HL-60 (cell line): ENCODE results near the gene SPATS2.

ENCODE experiments used
- DNase-seq, 2 experiments: peaks; one replicate each; pipeline ENCODE4 v3.0.0-alpha.2; 2010 to 2020; ENCODE audit warnings: low read depth in 1 of 2, low spot score in 1 of 2
- H3K27ac ChIP-seq: fragments of 250-450 bp; sonication (Bioruptor Pico); replicated peaks from 2 replicates; pipeline ENCODE4 v1.5.1; 2020; ENCODE audit warnings: mild to moderate bottlenecking, moderate library complexity
- H3K27me3 ChIP-seq: fragments of 250-450 bp; sonication (Bioruptor Pico); 2 replicates; pipeline ENCODE4 v1.5.1; 2021; ENCODE audit warnings: mild to moderate bottlenecking, moderate library complexity; ENCODE audit not compliant: insufficient read depth, poor library complexity, severe bottlenecking
- H3K4me3 ChIP-seq: replicated peaks from 2 replicates; pipeline ENCODE4 v1.5.1; 2011; ENCODE audit warnings: mild to moderate bottlenecking, control low read depth, low read length; ENCODE audit not compliant: insufficient read depth
- GABPA ChIP-seq: IDR thresholded peaks from 2 replicates; pipeline ENCODE4 v1.6.1; 2012; ENCODE audit warnings: low read depth
- POLR2AphosphoS5 ChIP-seq: IDR thresholded peaks from 2 replicates; pipeline ENCODE4 v1.6.1; 2012; ENCODE audit warnings: low read depth
- SPI1 ChIP-seq: IDR thresholded peaks from 2 replicates; pipeline ENCODE4 v1.6.1; 2012; ENCODE audit warnings: low read depth, mild to moderate bottlenecking, borderline replicate concordance
- TF ChIP-seq, protein P1 (sequence below): IDR thresholded peaks from 2 replicates; pipeline ENCODE4 v1.6.1; 2012; ENCODE audit warnings: low read depth; ENCODE audit not compliant: insufficient replicate concordance
- TF ChIP-seq, protein P2 (sequence below): IDR thresholded peaks from one replicate; pipeline ENCODE4 v1.5.1; 2011; ENCODE audit warnings: low read length, control low read depth, inconsistent platforms; ENCODE audit not compliant: insufficient read depth

Gene SPATS2

DNA sequence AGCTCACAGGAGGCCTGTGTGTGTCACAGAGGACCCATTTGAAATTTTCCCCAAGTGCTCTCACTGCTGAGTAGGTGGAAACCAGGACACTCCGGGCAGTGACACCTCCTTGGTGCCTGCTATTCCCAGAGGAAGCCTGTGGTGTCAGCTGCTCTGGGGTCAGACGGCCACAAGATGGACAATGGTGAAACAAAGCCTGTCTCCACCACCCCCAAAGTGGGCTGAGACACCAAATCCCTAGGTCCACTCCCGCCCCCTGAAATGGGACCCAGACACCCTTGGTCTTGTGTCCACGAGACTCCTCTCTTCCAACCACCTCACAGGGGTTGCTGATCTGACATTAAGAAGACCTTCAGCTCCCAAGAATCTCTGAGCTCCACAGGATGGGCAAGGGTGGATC lies 178.6 kb downstream of the SPATS2 start:
- TF ChIP-seq SPI1 = no peak
- no peak for TF ChIP-seq GABPA
- TF ChIP-seq, protein P1, sequence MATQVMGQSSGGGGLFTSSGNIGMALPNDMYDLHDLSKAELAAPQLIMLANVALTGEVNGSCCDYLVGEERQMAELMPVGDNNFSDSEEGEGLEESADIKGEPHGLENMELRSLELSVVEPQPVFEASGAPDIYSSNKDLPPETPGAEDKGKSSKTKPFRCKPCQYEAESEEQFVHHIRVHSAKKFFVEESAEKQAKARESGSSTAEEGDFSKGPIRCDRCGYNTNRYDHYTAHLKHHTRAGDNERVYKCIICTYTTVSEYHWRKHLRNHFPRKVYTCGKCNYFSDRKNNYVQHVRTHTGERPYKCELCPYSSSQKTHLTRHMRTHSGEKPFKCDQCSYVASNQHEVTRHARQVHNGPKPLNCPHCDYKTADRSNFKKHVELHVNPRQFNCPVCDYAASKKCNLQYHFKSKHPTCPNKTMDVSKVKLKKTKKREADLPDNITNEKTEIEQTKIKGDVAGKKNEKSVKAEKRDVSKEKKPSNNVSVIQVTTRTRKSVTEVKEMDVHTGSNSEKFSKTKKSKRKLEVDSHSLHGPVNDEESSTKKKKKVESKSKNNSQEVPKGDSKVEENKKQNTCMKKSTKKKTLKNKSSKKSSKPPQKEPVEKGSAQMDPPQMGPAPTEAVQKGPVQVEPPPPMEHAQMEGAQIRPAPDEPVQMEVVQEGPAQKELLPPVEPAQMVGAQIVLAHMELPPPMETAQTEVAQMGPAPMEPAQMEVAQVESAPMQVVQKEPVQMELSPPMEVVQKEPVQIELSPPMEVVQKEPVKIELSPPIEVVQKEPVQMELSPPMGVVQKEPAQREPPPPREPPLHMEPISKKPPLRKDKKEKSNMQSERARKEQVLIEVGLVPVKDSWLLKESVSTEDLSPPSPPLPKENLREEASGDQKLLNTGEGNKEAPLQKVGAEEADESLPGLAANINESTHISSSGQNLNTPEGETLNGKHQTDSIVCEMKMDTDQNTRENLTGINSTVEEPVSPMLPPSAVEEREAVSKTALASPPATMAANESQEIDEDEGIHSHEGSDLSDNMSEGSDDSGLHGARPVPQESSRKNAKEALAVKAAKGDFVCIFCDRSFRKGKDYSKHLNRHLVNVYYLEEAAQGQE = no peak
- no peak for TF ChIP-seq POLR2AphosphoS5
- TF ChIP-seq, protein P2, sequence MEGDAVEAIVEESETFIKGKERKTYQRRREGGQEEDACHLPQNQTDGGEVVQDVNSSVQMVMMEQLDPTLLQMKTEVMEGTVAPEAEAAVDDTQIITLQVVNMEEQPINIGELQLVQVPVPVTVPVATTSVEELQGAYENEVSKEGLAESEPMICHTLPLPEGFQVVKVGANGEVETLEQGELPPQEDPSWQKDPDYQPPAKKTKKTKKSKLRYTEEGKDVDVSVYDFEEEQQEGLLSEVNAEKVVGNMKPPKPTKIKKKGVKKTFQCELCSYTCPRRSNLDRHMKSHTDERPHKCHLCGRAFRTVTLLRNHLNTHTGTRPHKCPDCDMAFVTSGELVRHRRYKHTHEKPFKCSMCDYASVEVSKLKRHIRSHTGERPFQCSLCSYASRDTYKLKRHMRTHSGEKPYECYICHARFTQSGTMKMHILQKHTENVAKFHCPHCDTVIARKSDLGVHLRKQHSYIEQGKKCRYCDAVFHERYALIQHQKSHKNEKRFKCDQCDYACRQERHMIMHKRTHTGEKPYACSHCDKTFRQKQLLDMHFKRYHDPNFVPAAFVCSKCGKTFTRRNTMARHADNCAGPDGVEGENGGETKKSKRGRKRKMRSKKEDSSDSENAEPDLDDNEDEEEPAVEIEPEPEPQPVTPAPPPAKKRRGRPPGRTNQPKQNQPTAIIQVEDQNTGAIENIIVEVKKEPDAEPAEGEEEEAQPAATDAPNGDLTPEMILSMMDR = no peak
- Histone ChIP-seq H3K4me3 (no peak overlapping the region), H3K27me3 (peaks cover 20% of the 10 kb centered on the region), H3K27ac (no peak overlapping the region)
- no peak for DNase-seq

DNA sequence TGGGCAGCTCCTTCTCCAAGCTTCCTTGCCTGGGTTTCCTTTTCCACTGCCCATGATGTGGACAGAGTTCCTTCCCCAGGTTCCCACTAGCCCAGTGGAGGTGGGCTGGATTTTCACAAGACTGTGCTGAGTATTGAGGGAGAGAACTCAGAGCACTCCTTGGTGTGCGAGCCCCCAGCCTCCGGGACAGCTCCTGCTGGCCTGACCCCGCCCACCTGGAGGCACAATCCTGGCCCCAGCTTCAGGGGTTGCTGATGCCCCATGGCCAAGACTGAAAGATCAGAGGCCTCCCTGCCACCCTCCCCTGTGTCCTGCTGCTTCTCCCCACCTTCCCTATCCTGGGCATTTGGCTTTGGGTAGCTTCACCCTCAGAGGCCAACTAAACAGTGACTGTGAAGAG lies 179.2 kb downstream of the SPATS2 start:
- TF ChIP-seq, protein P1 = no peak
- TF ChIP-seq, protein P2 = no peak
- TF ChIP-seq GABPA = no peak
- H3K4me3 ChIP-seq = no peak overlapping the region
- DNase-seq = no peak
- peaks cover 20% of the 10 kb centered on the region for H3K27me3 ChIP-seq
- no peak overlapping the region for H3K27ac ChIP-seq

GRCh38 chr12:49547090-49547690 lies 179.9 kb downstream of the SPATS2 start:
- Histone ChIP-seq H3K4me3 (no peak overlapping the region), H3K27me3 (peaks cover 20% of the 10 kb centered on the region), H3K27ac (no peak overlapping the region)
- TF ChIP-seq, protein P2 = no peak
- TF ChIP-seq POLR2AphosphoS5 (no peak), GABPA (no peak), SPI1 (no peak)
- no peak for DNase-seq

DNA sequence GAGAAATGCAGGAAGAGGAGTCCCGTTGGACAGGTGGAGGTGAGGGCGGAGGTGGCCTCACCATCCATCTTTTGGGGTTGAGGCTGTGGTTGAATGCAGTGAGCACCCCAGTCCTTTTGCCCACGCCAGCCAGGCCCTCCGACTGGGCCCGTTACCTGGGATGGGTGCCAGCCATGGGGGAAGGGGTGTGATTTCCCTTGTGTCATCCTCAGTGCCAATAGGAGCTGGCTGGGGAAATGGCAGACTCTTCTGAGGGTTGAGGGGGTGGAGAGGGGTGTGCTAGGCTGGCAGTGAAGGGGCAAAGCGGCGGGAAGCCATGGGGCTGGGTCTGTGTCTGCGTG lies 181.2 kb downstream of the SPATS2 start:
- TF ChIP-seq, protein P2 = no peak
- TF ChIP-seq GABPA (no peak), SPI1 (no peak), POLR2AphosphoS5 (no peak)
- peaks cover 20% of the 10 kb centered on the region for H3K27me3 ChIP-seq
- H3K4me3 ChIP-seq = no peak overlapping the region
- DNase-seq = no peak
- H3K27ac ChIP-seq = no peak overlapping the region
